GM21423 (cell line): Measurements from ENCODE around the gene APOBEC3C.
"Not testable (repeated sequence)": the region's sequence is repeated elsewhere in the genome, so short reads cannot be mapped to it uniquely, and the experiment has no call there.

Source experiments
- ATAC-seq: cut with Tn5 transposase; IDR thresholded peaks from one replicate; pipeline ENCODE4 v1.9.1; 2021; ENCODE audit warnings: mild to moderate bottlenecking, moderate library complexity; ENCODE audit not compliant: unreplicated experiment

Gene APOBEC3C

GRCh38 chr22:39055658-39056057, 41.6 kb downstream of the APOBEC3C start:
- ATAC-seq: no peak

- not testable (repeated sequence) for ATAC-seq
Observed at GRCh38 chr22:39061290-39061689, 47.2 kb downstream of the APOBEC3C start.

GRCh38 chr22:39061951-39062350, 47.9 kb downstream of the APOBEC3C start:
- ATAC-seq: not testable (repeated sequence)

- ATAC-seq: peak; percentile 48
Observed at GRCh38 chr22:39063904-39064303, 49.8 kb downstream of the APOBEC3C start.

- ATAC-seq: not testable (repeated sequence)
Observed at GRCh38 chr22:39066442-39067276, 52.6 kb downstream of the APOBEC3C start.

- ATAC-seq: no peak
Observed at GRCh38 chr22:39068033-39068785, 54.2 kb downstream of the APOBEC3C start.
